NCI-H1105 (cell line): Measurements from ENCODE around the gene CPA2.
"Not testable (repeated sequence)": the region's sequence is repeated elsewhere in the genome, so short reads cannot be mapped to it uniquely, and the experiment has no call there.

Experiments used
- DNase-seq: peaks from one replicate; lab custom pipeline; 2025; lab: John Stamatoyannopoulos, UW

CPA2 gene

DNA sequence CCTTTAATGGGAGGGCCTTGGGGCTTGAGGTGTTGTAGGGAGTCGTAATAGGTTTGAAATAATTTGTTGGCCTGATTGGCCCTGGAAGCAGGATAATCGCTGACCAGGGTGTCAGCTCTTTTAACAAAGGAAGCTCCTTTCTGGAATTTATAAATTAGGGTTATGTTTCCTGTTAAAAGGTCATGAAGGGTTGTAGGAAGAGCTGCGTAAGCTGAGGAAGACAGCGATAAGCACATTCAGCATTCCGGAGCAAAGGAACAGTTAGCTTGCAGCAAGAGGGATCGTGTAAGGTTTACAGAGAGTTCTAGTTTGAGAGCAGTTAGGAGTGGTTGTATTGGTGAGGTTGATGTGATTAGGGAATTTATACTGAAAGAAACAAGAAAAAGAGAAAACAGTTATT lies 47.6 kb downstream of the CPA2 start:
- DNase-seq = no peak

DNA sequence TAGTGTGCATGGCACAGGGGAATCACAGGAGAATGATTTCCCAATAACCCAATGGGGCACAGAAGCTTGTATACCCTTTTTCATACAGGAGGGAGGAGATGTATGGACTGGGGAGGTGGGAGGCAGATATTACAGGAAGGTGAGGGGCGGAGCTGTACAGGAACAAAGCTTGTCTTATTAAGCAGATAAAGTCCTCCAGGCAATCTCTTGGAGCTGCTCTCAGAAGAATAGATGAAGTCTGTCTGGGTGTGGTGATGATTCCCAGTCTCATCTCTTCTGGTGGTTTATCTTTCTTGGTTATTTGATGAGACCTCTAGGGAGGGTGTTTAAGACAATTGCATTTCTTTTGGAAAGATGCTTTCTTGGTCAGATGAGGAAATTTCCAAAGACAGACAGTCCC lies 52.9 kb downstream of the CPA2 start:
- no peak for DNase-seq

DNA sequence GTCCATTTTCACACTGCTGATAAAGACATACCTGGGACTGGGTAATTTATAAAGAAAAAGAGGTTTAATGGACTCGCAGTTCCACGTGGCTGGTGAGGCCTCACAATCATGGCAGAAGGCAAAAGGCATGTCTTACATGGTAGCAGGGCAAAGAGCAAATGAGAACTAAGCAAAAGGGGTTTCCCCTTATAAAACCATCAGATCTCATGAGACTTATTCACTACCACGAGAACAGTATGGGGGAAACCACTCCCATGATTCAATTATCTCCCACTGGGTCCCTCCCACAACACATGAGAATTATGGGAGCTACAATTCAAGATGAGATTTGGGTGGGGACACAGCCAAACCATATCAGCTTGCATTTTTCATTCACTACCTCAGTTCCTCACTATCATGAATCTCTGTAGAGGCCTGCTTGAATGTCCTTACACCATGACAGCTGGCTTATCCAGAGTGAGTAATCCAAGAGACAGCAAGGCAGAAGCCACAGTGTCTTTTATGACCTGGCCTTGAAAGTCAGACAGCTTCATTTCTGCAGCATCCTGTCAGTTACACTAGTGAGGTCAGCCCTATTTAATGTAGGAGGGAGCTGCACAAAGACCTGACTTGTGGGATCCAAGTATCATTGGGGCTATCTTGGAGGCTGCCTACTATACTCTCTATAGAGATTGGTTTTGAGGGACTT lies 55.0 kb downstream of the CPA2 start:
- not testable (repeated sequence) for DNase-seq

DNA sequence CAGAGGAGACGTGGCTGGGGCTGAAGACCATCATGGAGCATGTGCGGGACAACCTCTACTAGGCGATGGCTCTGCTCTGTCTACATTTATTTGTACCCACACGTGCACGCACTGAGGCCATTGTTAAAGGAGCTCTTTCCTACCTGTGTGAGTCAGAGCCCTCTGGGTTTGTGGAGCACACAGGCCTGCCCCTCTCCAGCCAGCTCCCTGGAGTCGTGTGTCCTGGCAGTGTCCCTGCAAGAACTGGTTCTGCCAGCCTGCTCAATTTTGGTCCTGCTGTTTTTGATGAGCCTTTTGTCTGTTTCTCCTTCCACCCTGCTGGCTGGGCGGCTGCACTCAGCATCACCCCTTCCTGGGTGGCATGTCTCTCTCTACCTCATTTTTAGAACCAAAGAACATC lies 56.0 kb downstream of the CPA2 start:
- no peak for DNase-seq

DNA sequence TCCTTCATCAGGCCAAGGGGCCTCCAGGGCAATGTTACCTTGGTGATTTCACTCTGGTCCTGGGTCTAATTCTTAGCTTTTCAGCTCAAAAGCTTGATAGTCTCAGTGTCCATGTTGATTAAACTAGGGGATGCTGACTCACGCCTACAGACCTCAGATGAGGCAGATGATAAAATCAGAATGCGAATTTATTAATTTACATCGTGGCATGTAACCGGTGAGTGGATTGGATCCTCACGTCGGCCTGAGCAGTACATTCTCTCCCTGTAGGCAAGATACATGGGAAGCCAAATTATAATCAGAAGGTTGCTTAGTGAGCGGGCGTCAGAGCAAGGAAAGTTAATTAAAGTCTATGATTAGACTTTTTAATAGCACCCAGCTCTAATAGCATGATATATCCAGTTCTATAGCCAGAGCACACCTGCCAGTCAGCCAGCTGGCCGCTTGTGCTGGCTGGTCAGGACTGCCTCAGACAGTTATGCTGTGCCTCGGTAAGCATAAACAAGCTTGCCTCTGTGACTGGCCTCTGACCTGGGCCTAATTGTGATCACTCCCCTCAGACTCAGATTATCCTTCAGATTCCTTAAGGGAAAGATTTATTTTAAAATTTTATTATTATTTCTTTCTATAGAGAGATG lies 57.8 kb downstream of the CPA2 start:
- DNase-seq = peak; percentile 73

DNA sequence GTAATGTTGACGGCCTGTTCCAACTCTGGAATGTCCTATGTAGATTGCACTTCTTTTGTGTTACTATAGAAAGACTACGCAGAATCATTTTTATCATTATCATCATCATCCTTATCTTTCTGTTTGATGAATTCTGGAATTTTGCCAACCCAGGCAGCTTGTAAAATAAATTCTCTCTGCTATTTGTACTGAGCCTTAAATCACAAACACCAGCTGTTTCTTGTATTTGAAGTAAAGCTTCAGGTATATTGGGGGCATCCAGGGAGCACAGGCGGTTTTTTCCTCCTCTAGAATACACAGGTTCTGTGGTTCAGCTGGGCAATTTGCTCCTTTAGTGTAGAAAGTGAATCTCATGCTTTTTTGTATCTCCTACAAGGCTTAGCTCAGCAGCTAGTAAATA lies 63.0 kb downstream of the CPA2 start:
- DNase-seq = peak; percentile 67

DNA sequence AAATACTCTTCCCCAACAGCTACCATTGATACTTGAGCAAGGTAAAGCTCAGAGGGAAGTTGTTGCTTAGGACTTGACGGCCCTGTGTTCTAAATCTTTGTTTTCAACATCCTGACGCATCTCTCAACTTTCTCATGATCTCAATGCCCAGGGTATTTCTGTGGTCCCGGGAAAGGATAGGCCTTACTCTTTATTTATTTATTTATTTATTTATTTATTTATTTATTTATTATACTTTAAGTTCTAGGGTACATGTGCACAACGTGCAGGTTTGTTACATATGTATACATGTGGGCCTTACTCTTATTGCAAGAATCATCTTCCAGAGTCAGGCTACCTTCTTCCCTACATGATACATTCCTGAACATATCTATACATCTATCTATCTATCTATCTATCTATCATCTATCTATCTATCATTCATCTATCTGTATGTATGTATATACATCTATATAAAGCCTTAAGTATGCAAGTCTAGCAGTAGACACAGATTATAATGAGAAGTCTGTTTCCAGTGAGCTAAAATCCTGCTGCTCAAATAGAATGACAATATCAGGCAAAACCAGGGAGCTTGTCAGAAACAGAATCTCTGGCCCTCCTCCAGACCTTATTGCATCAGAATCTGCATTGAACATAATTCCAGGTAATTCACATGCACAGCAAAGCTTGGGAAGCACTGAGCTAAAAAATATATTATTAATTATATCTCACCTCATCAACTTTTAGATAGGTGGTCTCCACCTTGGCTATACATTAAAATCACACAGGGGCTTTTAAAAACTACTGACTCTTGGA lies 65.8 kb downstream of the CPA2 start:
- DNase-seq = no peak

DNA sequence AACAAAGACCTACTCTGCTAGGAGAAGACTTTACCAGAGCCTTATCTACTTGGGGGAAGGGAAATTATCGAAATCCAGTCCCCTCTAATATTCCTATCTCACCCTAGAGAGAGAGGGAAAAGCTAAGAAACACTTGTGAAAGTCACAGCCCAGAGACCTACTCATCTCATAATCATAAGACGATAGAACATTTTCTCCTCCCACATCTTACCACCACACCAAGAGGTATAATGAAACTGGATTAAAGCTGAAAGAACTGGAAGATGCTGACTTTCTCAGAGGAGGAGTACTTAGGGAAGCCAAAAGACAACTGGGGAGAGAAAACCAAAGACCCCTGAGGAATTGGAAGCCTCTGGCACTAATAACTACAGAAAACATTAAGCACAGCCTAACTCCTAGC lies 67.2 kb downstream of the CPA2 start:
- no peak for DNase-seq

DNA sequence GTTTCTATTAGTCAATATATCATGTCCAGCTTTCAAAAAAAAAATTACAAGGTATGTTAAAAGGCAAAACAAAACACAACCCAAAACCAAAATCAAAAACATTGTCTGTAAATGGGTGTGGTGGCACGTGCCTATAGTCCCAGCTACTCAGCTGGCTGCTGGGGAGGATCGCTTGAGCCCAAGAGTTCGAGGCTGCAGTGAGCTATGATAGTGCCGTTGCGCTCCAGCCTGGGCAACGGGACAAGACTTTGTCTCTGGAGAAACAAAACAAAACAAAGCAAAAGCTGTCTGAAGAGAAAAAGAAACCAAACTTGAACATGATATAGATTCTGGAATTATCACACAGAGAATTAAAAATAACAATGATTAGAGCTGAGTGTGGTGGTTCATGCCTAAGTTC lies 67.6 kb downstream of the CPA2 start:
- no peak for DNase-seq

DNA sequence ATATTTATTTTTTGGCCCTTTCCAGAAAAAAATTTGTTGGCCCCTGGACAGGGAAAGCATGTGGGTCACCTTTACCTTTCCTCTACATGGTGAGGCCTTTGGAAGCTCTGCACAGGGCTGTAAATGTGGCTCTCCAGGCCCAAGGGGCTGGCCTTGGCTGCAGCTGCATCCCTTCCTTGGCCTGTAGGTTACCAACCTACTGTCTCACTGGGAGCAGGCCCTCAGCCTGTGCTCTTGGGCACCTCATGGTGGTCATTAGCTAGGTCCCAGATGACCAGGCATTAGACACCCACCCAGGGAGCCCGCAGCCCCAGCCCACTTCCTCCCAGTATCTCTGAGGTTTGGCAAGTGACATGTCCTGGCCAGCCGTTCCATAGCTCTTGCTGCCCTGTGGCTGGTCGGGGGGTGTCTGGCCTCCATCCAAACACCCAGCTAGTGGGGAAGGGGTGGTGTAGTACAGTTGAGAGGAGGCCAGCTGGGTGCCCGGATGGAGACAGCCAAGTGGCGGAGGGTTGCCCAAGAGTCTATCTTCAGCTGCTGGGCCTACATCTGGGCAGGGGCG lies 70.8 kb downstream of the CPA2 start:
- no peak for DNase-seq

DNA sequence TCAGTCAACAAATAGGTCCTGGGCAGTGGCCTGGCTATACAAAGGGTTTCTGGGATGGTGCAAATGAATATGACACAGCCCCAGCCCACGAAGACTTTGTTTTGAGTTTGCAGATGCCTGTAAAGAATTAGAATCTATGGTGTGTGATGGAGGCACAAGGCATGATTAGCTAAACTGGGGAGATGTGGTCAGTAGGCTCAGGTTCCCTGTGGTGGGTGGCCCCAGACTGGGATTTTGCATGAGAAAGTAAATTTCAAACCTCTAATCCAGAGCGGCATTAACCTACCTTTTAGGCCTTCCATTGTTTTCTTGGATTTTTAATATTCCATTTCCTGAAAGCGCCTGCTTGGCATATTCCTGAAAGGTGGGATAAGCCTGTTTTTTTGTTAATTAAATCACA lies 71.6 kb downstream of the CPA2 start:
- DNase-seq = no peak
